CD14-positive monocyte (primary cell): Measurements from ENCODE around the gene ALAD. TPM values are rescaled to one million over a fixed set of nuclear protein-coding genes. Genes with fewer than 3 reads are reported as not detected.

Experiments used
- DNase-seq, 3 donors: peaks; one replicate each; pipeline ENCODE4 v3.0.0-alpha.2; 2011 to 2022
- H2AFZ ChIP-seq: 2 replicates; pipeline ENCODE4 v1.6.0; 2012; ENCODE audit warnings: mild to moderate bottlenecking, low read depth, low read length, inconsistent platforms; ENCODE audit not compliant: insufficient read depth, poor library complexity, severe bottlenecking
- H3K27ac ChIP-seq, 2 donors: 1 replicate in 1 of 2; 2 replicates in 1 of 2; pipeline ENCODE4 v1.5.1; 2012 to 2013; ENCODE audit warnings: low read length in 2 of 2, control low read depth in 1 of 2, inconsistent platforms in 1 of 2, low read depth in 1 of 2, mild to moderate bottlenecking in 1 of 2
- H3K27me3 ChIP-seq, 2 donors: one replicate each; pipeline versions ENCODE4 v1.6.0 to v1.6.1; 2011 to 2013; ENCODE audit warnings: low read length in 2 of 2; ENCODE audit not compliant: control insufficient read depth in 2 of 2, insufficient read depth in 2 of 2
- H3K36me3 ChIP-seq, 2 donors: replicated peaks in 1 of 2; 1 replicate in 1 of 2; 2 replicates in 1 of 2; pipeline versions ENCODE4 v1.5.1 to v1.6.1; 2012 to 2013; ENCODE audit warnings: low read length in 2 of 2, control low read depth in 1 of 2, inconsistent platforms in 1 of 2, mild to moderate bottlenecking in 1 of 2; ENCODE audit not compliant: insufficient read depth in 2 of 2, control insufficient read depth in 1 of 2
- H3K4me1 ChIP-seq, 2 donors: 1 replicate in 1 of 2; 2 replicates in 1 of 2; pipeline versions ENCODE4 v1.5.1 to v1.6.1; 2012 to 2013; ENCODE audit warnings: low read length in 2 of 2, control low read depth in 1 of 2, inconsistent platforms in 1 of 2, mild to moderate bottlenecking in 1 of 2, moderate library complexity in 1 of 2; ENCODE audit not compliant: insufficient read depth in 2 of 2, control insufficient read depth in 1 of 2
- H3K4me2 ChIP-seq: replicated peaks from 2 replicates; pipeline ENCODE3; 2012; ENCODE audit warnings: low read length, moderate library complexity, mild to moderate bottlenecking; ENCODE audit not compliant: poor library complexity, severe bottlenecking; ENCODE audit errors: extremely low read depth
- H3K4me3 ChIP-seq, 3 experiments: fragments of 200-600 bp in 1 of 3; sonication (generic) in 1 of 3; replicated peaks in 1 of 3; 1 replicate in 2 of 3; 2 replicates in 1 of 3; pipeline ENCODE4 v1.5.1; 2011 to 2013; ENCODE audit warnings: low read length in 3 of 3, mild to moderate bottlenecking in 3 of 3, control low read depth in 2 of 3, low read depth in 2 of 3, inconsistent platforms in 1 of 3, moderate library complexity in 1 of 3
- H3K79me2 ChIP-seq: 2 replicates; pipeline ENCODE4 v1.6.0; 2012; ENCODE audit warnings: mild to moderate bottlenecking, control low read depth, inconsistent platforms, low read length, moderate library complexity; ENCODE audit not compliant: insufficient read depth
- H3K9ac ChIP-seq: 2 replicates; pipeline ENCODE4 v1.6.0; 2017; ENCODE audit warnings: low read length, mild to moderate bottlenecking; ENCODE audit not compliant: insufficient read depth, poor library complexity, severe bottlenecking
- H3K9me3 ChIP-seq, 2 donors: replicated peaks in 1 of 2; 1 replicate in 1 of 2; 2 replicates in 1 of 2; pipeline versions ENCODE4 v1.5.1 to v1.6.1; 2012 to 2013; ENCODE audit warnings: low read length in 2 of 2, control low read depth in 1 of 2; ENCODE audit not compliant: control insufficient read depth in 1 of 2, insufficient read depth in 1 of 2
- H4K20me1 ChIP-seq: 2 replicates; pipeline ENCODE4 v1.6.0; 2012; ENCODE audit warnings: mild to moderate bottlenecking, low read length, control low read depth, moderate library complexity; ENCODE audit not compliant: insufficient read depth
- H3K27ac Mint-ChIP-seq, 7 donors: one replicate each; pipeline ENCODE4 v1.8.0; 2020; ENCODE audit warnings: mild to moderate bottlenecking in 7 of 7, mixed read lengths in 7 of 7, moderate library complexity in 6 of 7, inconsistent platforms in 2 of 7
- H3K27me3 Mint-ChIP-seq, 3 donors: one replicate each; pipeline ENCODE4 v1.8.0; 2021 to 2022; ENCODE audit warnings: low read depth in 3 of 3, mild to moderate bottlenecking in 3 of 3, mixed read lengths in 3 of 3, moderate library complexity in 3 of 3, inconsistent platforms in 1 of 3
- H3K36me3 Mint-ChIP-seq, 2 donors: one replicate each; pipeline ENCODE4 v1.8.0; 2020; ENCODE audit warnings: mixed read lengths in 2 of 2, inconsistent platforms in 1 of 2, mild to moderate bottlenecking in 1 of 2
- H3K4me1 Mint-ChIP-seq: one replicate; pipeline ENCODE4 v1.8.0; 2020; ENCODE audit warnings: mild to moderate bottlenecking, mixed read lengths
- H3K4me3 Mint-ChIP-seq, 2 donors: one replicate each; pipeline ENCODE4 v1.8.0; 2020; ENCODE audit warnings: mild to moderate bottlenecking in 2 of 2, mixed read lengths in 2 of 2, moderate library complexity in 1 of 2
- H3K9me3 Mint-ChIP-seq, 7 donors: one replicate each; pipeline ENCODE4 v1.8.0; 2020 to 2022; ENCODE audit warnings: mixed read lengths in 7 of 7, mild to moderate bottlenecking in 6 of 7, moderate library complexity in 6 of 7, inconsistent platforms in 2 of 7
- WGBS: methylation state at CpG from one replicate; pipeline ENCODE4 v1.1.5; 2013; ENCODE audit warnings: missing lambda C conversion rate; ENCODE audit not compliant: insufficient coverage; 5-methylcytosine and 5-hydroxymethylcytosine counted together
- intact Hi-C, 2 donors: fragments of 100-400 bp; cut with micrococcal nuclease; formaldehyde crosslinking; loops; one replicate each; pipeline versions ENCODE4 v1.15.0 to v1.15.1; 2023
- polyA plus RNA-seq, 3 donors: library from polyadenylated mRNA; depleted of rRNA in 1 of 3; unstranded in 2 of 3; stranded (reverse) in 1 of 3; fragments of 300-500 nt in 2 of 3; fragments of >200 nt in 1 of 3; fragmentation: Illumina TruSeq in 2 of 3; gene quantifications; 1 replicate in 2 of 3; 2 replicates in 1 of 3; pipeline ENCODE4 v1.2.3, GENCODE V29; 2012 to 2021
- TF ChIP-seq, protein P1 (sequence below): fragments of 200-600 bp; IDR thresholded peaks from one replicate; pipeline ENCODE4 v1.8.0; 2022; ENCODE audit warnings: antibody characterized with exemption, mild to moderate bottlenecking

Gene ALAD
- polyA plus RNA-seq, 3 donors: 17.1 to 24.6 (median 20.9) TPM

DNA sequence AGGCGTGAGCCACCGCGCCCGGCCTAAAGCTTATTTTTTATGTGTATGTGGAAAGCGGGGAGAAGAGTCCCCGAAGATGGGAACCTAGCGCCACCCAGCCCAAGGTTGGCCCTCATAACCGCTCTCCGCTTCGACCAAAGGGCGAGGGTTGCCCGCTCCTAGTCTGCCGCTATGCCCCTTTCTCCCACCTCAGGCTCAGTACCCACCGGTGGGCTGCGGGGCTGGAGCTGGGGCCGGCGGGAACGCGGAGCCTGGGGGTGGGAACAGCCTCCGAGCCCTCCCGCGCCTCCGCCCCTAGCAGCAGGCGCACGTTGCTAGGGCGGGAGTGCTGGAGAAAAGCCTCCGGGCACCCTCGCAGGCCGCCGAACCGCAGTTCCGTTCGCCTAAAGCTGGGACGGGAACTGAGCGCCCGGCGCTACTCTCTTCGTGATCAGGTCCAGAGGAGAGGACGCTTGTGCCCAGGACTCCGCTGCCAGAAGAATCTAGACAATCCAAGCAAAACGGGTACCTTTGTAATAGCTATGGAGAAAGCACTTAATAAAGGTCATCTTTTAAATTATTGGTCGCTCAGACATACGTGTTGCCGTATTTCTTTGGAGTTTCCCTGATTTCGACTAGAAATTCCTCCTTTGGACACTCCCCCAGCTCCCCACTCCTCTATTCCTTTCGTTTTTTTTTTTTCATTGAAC, 60.9 kb downstream of the ALAD start, which contains the start of gene WDR31:
Gene WDR31 (minus strand): TSS at position 265 of the 689 bp plus-strand sequence. CDS start 8,253 bp downstream, outside the sequence.
- H3K27ac Mint-ChIP-seq: peak within 1 kb of the TSS in 5 of 7 donors; percentile 21 to 76 (median 26)
- no peaks in the 10 kb centered on the region for H3K79me2 ChIP-seq
- H3K4me3 ChIP-seq: peak within 1 kb of the TSS; percentile 64 to 91 (median 87)
- peak within 1 kb of the TSS; percentile 79 to 97 for H3K4me3 Mint-ChIP-seq
- peak within 1 kb of the TSS in 1 of 2 donors; percentile 17 for H3K27ac ChIP-seq
- no peaks in the 10 kb centered on the region for H3K9me3 ChIP-seq
- peak within 1 kb of the TSS; percentile 58 for H3K9ac ChIP-seq
- peaks cover 20% of the 10 kb centered on the region for H3K4me1 Mint-ChIP-seq
- TF ChIP-seq, protein P1, sequence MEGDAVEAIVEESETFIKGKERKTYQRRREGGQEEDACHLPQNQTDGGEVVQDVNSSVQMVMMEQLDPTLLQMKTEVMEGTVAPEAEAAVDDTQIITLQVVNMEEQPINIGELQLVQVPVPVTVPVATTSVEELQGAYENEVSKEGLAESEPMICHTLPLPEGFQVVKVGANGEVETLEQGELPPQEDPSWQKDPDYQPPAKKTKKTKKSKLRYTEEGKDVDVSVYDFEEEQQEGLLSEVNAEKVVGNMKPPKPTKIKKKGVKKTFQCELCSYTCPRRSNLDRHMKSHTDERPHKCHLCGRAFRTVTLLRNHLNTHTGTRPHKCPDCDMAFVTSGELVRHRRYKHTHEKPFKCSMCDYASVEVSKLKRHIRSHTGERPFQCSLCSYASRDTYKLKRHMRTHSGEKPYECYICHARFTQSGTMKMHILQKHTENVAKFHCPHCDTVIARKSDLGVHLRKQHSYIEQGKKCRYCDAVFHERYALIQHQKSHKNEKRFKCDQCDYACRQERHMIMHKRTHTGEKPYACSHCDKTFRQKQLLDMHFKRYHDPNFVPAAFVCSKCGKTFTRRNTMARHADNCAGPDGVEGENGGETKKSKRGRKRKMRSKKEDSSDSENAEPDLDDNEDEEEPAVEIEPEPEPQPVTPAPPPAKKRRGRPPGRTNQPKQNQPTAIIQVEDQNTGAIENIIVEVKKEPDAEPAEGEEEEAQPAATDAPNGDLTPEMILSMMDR: no peak
- H3K36me3 ChIP-seq: no peaks in the 10 kb centered on the region
- no peaks in the 10 kb centered on the region for H3K9me3 Mint-ChIP-seq
- no peaks in the 10 kb centered on the region for H4K20me1 ChIP-seq
- peak; percentile 67 to 76 (median 70) for DNase-seq
- peaks cover 10 to 16% of the 10 kb centered on the region in 2 donors for H3K4me1 ChIP-seq
- no peaks in the 10 kb centered on the region for H3K36me3 Mint-ChIP-seq
- peak within 1 kb of the TSS; percentile 77 for H3K4me2 ChIP-seq
- no peaks in the 10 kb centered on the region for H3K27me3 ChIP-seq
- 0% methylated on average over 38 of the region's 46 CpGs for WGBS
- H2AFZ ChIP-seq: peak within 1 kb of the TSS; percentile 90
- intact Hi-C loops: loop anchor here in 1 of 2 donors (10.0 kb wide), 1 partner anchor 65 kb away; the partner anchor contains the start of gene ALAD
- H3K27me3 Mint-ChIP-seq: peaks cover 2 to 7% (median 4%) of the 10 kb centered on the region in 3 donors

- no peak for DNase-seq
- H3K4me1 Mint-ChIP-seq: peaks cover 18% of the 10 kb centered on the region
- H4K20me1 ChIP-seq: no peaks in the 10 kb centered on the region
- no peak overlapping the region for H3K4me3 ChIP-seq
- H3K36me3 ChIP-seq: no peaks in the 10 kb centered on the region
- no peak overlapping the region for H3K4me3 Mint-ChIP-seq
- H3K79me2 ChIP-seq: no peaks in the 10 kb centered on the region
- no CpG with 5 or more reads among the region's 2 CpGs for WGBS
- no peaks in the 10 kb centered on the region for H3K36me3 Mint-ChIP-seq
- no peaks in the 10 kb centered on the region for H3K9me3 ChIP-seq
- H3K4me2 ChIP-seq: no peak overlapping the region
- TF ChIP-seq, protein P1: no peak
- intact Hi-C loops: no loop called here
- H2AFZ ChIP-seq: no peak overlapping the region
- no peak overlapping the region for H3K27ac ChIP-seq
- peaks cover 10 to 16% of the 10 kb centered on the region in 2 donors for H3K4me1 ChIP-seq
- H3K9me3 Mint-ChIP-seq: no peaks in the 10 kb centered on the region
- H3K27me3 ChIP-seq: no peaks in the 10 kb centered on the region
- H3K27me3 Mint-ChIP-seq: peaks cover 2 to 7% (median 4%) of the 10 kb centered on the region in 3 donors
- H3K27ac Mint-ChIP-seq: no peak overlapping the region
- no peak overlapping the region for H3K9ac ChIP-seq
These were observed 63.4 kb downstream of the ALAD start for GRCh38 chr9:113337714-113338113.

Other genes with a start within 250 kb of the ALAD start
- gene FKBP15, start 180.0 kb downstream of the ALAD start, polyA plus RNA-seq: 100 to 1,000 TPM in 1 of 3 donors, 10 to 100 TPM in 2; 32.3 to 120 (median 55.7) TPM
- 10 to 100 TPM; 20.4 to 49.0 (median 38.8) TPM for gene SLC31A1, start 179.7 kb downstream of the ALAD start, polyA plus RNA-seq
- gene CDC26, start 125.7 kb downstream of the ALAD start, polyA plus RNA-seq: 10 to 100 TPM; 17.9 to 87.8 (median 77.8) TPM
- gene PRPF4, start 125.6 kb downstream of the ALAD start, polyA plus RNA-seq: 10 to 100 TPM; 13.0 to 23.8 (median 22.1) TPM
- not detected for gene RNF183, start 97.9 kb downstream of the ALAD start, polyA plus RNA-seq
- under 1 TPM in 2 of 3 donors, not detected in 1; 0.05 to 0.11 TPM for gene WDR31, start 61.0 kb downstream of the ALAD start, polyA plus RNA-seq
- gene BSPRY, start 51.7 kb downstream of the ALAD start, polyA plus RNA-seq: under 1 TPM in 1 of 3 donors, not detected in 2; 0.16 TPM
- 10 to 100 TPM in 1 of 3 donors, 1 to 10 TPM in 2; 8.3 to 12.0 (median 9.2) TPM for gene HDHD3, start 24.3 kb downstream of the ALAD start, polyA plus RNA-seq
- 100 to 1,000 TPM in 1 of 3 donors, 10 to 100 TPM in 2; 36.1 to 113 (median 92.1) TPM for gene POLE3, start 9.4 kb upstream of the ALAD start, polyA plus RNA-seq
- under 1 TPM in 1 of 3 donors, not detected in 2; 0.17 TPM for gene C9orf43, start 9.5 kb upstream of the ALAD start, polyA plus RNA-seq
- gene RGS3, start 62.4 kb upstream of the ALAD start, polyA plus RNA-seq: 10 to 100 TPM in 2 of 3 donors, 1 to 10 TPM in 1; 9.1 to 16.2 (median 15.8) TPM